DLD1 (cell line): ENCODE measurements around the gene DAB1.
"Not testable (repeated sequence)": the region's sequence is repeated elsewhere in the genome, so short reads cannot be mapped to it uniquely, and the experiment has no call there.

Experiments
- in situ Hi-C: cut with HindIII; loops from 2 replicates; pipeline ENCODE4 v1.10.0; 2017; ENCODE audit warnings: low sequenced_read_pairs

The DAB1 gene

DNA sequence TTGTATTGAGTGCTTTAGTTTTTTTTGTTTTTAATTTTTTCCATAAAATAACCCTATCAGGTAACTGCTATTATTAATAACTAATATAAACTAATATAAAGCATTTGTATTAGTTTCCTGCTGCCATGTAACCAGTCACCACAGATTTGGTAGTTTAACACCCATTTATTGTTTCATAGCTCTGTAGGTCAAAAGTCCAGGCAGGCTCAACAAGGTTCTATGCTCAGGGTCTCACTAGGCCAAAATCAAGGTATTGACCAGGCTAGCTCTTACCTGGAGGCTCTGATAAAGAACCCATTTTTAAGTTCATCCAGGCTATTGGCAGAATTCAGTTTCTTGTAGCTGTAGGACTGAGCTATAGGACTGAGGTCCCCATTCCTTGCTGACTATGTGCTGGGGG, 189.4 kb downstream of the DAB1 start:
- in situ Hi-C loops = no loop called here

DNA sequence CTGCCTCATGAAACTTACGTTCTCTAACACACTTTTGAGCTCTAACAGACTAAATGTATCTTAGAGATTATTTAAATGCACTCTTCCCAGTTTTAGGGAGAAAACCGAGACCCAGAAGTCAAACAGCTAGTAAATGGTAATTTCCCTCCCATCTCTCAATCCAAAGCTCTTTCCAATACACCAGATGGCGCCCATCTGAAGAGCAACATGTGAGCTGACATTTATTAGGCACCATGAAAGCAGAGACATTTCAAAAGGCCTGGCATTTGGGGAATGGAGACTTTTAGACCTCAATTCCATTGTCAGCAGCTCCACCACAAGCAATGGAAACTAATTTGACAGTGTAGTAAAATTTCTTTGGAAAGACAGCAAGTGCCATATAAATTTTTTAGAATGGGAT, 191.4 kb downstream of the DAB1 start:
- in situ Hi-C loops = no loop called here

DNA sequence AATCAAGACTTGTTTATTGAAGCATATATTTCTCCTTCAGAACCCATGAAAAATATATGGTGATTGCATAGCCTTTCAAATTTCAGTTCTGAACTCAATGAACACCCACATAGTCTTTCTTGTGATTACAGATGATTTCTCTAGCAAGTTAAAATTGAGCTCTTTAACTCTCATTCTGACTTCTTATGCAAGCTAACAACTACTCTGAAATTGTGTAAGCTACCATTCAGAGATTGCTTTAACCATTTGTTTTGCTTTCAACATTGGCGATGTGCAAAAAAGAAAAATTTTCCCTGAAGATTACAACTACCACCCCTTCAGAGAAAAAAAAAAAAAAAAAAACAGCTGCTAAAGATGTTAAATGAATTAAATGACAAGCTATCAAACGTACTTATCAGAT, 193.9 kb downstream of the DAB1 start:
- in situ Hi-C loops = no loop called here

DNA sequence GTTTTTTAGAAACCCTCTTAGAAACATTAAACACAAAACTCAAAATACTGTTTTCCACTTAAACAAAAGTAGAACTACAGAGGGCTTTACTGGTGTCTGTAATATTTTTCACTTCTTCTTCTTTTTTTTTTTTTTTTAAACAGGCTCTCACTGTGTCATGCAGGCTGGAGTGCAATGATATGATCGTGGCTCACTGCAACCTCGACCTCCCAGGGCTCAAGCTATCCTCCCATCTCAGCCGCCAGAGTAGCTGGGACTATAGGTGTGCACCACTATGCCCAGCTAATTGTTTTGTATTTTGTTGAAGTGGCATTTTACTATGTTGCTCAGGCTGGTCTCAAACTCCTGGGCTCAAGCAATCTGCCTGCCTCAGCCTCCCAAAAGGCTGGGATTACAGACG, 194.8 kb downstream of the DAB1 start:
- in situ Hi-C loops = no loop called here

DNA sequence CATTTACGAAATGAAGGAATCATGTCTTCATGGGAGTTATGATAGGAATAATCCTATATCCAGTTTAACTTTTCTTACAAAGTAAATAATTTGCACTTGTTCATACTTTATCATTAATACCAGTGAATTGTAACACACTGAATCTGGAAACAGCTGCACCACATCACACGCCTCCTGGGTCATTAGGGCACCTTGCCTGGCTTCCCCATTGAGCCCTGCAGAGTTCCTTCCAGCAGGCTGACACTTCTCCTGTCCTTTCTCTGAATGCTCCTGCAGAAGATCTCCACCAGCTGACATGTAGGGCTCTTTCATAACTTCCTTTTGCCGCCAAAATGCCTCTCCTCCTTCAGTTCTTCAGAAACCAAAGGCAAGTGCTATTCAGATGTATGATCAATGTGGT, 201.1 kb downstream of the DAB1 start:
- in situ Hi-C loops = no loop called here

DNA sequence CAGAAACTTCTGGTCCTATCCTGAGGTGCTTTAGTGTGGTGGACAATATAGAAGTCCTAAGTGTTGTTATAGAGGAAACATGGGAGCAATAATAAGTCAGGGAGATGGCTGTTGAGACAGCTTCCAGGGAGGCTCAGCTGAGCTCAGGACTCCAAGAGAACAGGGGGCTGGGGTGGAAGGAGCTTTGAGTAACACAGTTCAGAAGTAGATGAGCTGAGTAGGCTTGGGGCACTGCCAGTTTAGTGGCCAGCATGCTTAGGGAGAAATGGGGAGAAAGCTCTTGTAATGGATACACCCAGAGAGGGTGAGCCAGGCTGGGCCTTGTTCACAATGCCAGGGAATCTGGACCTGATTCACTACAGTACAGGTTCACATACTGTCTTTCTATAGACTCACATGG, 201.6 kb downstream of the DAB1 start:
- in situ Hi-C loops = no loop called here

DNA sequence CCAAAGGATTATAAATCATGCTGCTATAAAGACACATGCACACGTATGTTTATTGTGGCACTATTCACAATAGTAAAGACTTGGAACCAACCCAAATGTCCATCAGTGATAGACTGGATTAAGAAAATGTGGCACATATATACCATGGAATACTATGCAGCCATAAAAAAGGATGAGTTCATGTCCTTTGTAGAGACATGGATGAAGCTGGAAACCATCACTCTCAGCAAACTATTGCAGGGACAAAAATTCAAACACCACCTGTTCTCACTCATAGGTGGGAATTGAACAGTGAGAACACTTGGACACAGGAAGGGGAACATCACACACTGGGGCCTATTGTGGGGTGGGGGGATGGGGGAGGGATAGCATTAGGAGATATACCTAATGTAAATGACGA, 203.0 kb downstream of the DAB1 start:
- in situ Hi-C loops = not testable (repeated sequence)

DNA sequence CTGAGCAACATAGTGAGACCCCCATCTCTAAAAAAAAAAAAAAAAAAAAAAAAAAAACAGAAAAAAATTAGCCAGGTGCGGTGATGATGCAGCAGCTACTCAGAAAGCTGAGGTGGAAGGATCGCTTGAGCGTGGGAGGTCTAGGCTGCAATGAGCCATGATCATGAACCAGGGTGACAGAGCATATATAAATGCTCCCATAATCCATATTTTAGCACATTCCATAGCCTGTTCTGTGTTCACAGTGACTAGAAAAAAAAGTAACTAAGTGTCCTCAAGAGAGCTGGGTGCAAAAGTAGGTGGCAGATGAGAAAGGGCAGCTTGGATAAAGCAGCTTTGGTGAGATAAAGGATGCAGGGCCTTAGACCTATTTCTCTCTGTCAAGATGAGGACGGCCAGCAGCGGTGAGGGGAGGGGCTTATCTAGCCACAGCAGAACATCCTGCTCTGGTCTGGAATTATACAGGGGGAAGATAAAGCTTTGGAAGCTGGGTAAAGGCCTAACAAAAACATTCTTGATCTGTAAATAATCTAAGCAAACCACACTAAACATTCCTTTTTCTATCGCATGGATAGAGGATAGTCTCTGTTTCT, 205.3 kb downstream of the DAB1 start:
- in situ Hi-C loops = no loop called here

DNA sequence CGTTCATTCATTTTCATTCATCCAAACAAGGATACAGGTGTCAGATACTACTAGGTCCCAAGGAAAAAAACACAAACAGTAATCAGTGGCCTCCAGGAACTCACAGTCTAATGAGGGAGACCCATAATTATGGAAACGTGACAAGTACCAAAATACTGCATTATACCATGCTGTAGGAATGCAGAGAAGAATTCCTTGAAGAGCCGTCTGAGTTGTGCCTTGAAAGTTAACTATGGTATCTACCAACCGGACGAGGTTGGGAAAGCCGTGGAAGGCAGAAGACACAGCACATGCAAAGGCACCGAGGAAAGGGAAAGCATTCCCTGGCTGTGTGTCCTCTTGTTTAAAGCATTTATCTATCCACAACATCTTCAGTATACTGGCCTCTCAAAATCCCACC, 206.0 kb downstream of the DAB1 start:
- in situ Hi-C loops = no loop called here

DNA sequence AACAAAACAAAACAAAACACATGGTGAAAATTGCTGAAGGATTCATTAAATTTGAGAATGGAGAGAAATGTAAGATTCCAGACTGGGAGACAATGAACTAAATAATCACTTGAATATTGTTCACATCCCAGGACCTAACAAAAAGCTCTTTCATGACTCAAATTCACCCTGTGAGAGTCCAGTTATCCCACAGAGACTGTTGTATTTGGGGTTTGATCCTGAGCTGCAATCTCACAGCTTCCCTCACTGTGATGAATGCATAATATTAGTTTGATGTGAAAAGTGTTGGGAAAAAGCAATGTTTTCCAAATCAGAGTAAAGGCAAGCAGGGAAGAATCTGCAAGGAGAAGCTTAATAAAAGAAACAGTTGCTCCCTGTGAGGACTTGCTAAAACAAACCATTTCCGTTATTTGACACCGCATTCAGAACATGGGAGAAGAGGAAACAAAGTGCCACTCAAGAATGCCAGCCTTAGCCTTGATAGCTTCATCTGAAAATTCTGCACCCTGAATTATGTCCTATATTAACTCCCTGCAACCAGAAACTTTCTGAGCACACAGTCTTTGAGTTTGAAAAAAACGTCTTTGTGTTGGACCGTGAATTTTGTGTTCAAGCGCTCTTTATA, 208.8 kb downstream of the DAB1 start:
- in situ Hi-C loops = no loop called here

DNA sequence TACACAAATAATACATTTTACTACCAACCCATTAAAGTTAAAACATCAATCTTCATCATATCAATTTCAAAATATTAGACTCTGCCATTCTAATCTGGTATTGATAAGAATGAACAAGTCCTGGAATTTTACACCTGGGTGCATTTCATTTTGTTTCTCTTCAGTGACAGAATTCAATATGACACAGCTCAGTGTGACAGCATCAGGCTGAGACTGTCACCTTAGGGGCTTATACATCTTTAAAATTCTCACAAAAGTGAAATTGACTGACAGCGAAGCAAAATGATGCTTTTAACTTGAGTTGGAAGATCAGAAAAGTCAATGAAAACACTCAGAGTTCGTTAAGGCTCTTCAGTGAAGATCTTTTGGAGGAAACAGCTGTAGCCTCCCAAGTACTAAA, 213.0 kb downstream of the DAB1 start:
- in situ Hi-C loops = no loop called here

DNA sequence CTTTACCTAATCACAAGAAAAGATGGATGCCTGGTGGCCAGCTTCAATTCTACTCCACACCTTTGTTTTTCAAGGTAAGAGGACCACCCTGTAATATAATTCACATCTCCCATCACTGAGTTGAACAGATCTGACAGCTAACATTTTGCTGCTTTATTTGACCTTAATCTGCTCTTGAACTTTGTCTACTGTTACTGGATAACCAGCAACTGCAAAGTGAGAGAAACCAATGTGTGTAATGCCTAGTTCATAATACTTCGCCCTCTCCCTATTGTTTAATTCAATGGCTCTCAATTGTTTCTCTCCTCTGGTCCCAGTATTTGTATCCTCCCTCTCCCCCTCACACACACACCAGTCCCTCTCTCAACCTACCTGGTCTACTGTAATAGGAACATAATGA, 214.4 kb downstream of the DAB1 start:
- in situ Hi-C loops = no loop called here

DNA sequence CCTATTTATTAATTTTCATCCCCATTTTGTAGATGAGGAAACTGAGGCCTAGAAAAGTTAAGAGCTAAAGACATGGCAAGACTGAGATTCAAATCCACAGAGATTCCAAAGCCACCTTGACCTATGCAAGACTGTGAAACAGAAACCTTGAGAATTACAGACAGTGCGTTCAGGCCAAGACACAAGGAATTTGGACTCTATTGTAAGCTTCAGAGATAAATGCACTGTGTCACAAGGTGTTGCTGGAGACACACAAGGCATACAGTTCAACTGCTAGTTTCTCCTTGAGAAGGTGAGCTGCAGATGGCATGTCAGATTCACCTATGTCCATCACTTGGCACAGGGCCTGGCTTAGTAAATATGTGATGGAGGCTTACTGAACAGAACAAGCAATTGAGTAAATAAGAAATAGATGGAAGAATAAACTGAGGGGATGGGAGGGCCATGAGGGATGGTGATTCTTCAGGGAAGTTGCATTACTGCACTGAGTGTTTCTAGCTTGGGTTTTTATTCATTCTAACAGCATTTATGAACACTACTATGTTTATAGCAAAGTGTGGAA, 215.0 kb downstream of the DAB1 start:
- in situ Hi-C loops = no loop called here

DNA sequence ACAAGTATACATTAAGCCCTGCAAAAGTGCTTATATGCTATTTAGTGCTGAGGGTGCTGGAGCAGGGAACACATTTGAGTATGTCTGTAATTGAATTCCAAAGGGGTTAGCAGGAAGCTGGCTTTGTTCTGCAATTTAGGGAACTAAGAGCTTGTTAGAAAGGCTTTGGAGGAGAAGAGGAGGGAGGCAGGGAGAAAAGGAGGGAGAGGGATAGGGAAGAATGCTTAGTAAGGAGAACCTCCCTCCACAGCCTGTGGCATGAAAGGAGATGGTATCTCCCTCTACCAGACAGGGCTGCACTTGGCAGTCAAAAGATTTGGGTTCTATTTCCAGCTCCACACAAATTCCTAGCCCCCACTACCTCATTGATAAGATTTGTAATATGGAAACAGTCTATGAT, 217.8 kb downstream of the DAB1 start:
- in situ Hi-C loops = no loop called here

DNA sequence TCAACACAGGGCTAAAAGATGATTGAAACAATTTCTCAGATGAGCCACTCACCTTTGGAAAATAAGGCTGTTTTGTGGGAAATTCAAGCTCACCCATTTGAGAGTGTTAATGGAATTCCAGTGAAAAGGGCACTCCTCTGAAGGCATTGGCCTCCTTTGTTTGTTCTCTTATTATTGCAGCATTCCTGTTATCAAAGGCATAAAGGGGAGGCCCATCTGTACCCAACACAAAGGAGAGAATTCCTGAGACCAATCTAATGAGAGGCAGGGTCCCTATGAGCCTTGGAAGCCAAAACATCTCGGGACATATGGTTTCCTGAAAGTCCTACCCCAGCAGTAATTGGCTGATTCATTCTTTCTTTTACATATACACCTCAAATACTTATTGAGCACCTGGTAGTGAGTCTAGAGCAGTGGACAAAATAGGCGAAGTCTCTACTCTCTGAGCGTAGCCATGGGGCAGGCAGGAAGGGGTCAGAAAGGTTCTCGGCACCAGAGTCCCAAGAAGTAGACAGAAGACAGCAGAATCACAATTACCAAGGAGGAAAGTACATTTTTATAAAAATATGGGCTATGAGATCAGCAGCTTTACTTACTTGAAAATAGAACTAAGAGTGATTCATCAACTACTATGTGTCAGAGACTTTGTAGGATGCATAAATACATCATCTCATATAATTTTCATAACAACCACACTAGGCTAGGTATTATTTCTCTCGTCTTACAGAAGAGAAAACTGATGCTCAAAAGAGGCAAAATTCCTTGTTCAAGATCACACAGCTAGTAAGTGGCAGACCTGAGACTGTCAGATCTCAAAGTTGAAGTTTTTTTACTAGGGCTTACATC, 218.7 kb downstream of the DAB1 start:
- in situ Hi-C loops = no loop called here

DNA sequence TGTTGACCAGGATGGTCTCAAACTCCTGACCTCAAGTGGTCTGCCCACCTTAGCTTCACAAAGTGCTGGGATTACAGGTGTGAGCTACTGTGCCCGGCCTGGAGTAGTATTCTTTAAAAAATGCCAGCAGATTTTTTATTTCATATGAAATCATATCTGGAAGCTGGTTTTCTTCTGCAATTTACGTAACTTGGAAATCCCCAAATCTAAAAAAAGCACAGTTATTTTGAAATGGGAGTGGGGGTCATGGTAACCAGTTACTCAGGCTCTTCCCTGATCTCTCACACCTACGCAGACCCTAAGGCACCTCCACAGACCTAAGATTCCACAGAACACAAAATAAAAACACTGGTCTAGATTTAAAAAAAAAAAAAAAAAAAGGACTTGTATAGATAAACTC, 219.8 kb downstream of the DAB1 start:
- in situ Hi-C loops = no loop called here

DNA sequence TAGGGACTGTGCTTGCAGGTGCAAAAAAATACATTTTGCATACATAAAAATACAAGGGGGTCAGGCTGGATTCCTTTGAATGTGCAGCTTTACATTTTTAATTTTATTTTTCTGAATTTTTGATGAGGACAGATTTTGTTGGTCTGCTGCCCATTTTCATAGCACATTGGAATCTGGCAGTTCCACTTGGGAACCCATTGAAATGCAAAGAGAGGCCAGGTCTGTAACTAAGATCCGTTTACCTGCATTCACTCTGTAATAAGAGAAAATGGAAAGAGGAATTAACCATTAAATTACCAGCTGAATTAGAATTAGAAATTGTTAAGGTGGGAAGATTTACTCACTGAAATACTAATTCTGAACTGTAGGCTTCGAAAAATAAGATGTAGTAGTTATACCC, 221.6 kb downstream of the DAB1 start:
- in situ Hi-C loops = no loop called here

DNA sequence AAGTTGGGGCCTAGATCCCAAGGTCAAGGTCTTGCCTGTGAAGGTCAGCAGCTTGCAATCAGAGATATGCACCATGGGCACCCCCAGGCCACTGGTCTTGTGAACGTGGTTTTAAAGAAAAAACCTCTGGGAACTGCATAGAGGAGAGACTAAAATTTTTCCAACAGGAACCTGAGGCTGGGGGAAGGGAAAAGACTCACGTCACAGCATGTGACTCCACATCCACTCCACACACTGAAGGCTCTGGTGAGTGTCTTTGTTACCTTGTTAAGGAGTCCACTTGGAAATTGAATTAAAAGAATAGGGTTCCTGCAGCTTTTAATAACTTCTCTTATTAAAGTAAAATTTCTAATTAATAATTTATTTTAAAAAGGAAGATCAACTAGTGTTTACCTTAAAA, 224.9 kb downstream of the DAB1 start:
- in situ Hi-C loops = no loop called here

DNA sequence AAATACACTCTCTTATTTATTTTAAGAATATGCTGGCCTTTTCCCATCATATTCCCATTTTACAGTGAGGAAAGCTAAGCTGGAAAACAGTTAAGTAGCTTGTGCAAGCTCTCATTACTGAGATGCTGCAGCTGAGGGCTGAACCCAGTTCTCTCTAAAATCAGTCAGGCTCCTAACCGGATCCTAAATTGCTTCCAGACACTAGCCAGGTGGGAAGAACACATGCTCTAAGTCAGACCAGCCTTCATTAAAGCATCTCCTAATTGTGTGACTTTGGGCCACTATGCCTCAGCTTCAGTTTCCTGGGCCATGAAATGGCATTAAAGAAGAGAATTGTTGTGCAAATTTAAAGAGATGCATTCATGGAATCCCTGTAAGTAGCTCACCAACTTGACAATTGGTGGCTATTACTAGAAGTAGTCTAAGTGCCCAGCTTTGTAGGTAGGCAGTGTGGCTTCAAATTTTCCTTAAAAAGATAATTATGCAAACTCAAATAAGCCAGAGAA, 228.4 kb downstream of the DAB1 start:
- in situ Hi-C loops = no loop called here

DNA sequence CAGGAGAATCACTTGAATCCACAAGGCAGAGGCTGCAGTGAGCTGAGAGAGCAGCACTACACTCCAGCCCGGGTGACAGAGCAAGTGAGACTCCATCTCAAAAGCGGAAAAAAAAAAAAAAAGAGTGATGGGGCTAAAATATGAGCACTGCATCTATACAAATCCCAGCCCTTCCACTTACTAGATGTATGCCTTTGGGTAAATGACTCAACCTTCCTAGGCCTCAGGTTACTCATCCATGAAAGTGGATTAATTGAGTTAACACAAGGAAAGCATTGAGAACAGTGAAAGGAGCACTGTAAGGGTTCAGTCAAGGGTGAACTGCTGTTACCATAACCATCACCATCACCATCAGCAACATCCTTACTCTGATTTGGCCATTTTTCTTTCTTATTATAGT, 231.6 kb downstream of the DAB1 start:
- in situ Hi-C loops = no loop called here

DNA sequence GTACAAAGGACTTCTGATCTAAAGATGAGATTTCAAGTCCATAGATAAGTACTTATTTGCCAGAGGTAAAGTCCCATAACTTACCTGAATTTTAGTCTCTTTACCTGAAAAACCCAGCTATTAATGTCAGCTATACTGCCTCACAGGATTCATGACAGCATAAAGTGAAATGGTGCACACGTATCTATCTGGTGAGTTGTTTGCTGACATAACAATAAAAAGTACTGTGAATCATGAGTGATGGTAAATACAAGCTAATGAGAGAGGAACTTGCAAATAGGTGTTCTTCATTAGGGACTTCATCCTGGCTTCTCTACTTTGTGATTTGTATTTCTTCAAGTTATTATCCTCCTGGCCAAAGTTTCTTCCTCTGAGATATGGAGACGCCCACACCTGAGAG, 233.0 kb downstream of the DAB1 start:
- in situ Hi-C loops = no loop called here

DNA sequence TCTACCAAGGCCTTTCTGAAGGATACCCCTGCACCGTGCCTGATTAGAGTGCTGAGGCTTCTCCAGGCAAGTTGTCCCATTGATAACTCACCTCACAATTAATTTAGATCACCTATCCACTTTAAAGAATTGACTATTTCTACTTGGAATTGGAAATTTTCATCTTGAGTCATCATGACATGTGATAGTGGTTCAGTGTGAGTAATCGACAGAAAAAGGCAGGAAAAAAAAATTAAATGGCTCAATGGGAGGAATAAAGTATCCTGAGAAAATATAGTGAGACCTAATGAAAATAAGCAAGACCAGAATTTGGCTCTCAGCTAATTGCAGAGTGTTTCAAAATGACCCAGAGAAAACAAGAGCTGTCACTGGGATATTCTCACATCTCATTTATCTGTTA, 235.7 kb downstream of the DAB1 start:
- in situ Hi-C loops = no loop called here
